DMS 273 (cell line): ENCODE results near the gene GRWD1.
A peak's percentile ranks its signal among the peaks of the same experiment; 100 is the strongest.
"Not testable (repeated sequence)": the region's sequence is repeated elsewhere in the genome, so short reads cannot be mapped to it uniquely, and the experiment has no call there.

Experiments
- DNase-seq: peaks from one replicate; lab custom pipeline; 2025; ENCODE audit not compliant: unreplicated experiment; lab: John Stamatoyannopoulos, UW

The GRWD1 gene

DNA sequence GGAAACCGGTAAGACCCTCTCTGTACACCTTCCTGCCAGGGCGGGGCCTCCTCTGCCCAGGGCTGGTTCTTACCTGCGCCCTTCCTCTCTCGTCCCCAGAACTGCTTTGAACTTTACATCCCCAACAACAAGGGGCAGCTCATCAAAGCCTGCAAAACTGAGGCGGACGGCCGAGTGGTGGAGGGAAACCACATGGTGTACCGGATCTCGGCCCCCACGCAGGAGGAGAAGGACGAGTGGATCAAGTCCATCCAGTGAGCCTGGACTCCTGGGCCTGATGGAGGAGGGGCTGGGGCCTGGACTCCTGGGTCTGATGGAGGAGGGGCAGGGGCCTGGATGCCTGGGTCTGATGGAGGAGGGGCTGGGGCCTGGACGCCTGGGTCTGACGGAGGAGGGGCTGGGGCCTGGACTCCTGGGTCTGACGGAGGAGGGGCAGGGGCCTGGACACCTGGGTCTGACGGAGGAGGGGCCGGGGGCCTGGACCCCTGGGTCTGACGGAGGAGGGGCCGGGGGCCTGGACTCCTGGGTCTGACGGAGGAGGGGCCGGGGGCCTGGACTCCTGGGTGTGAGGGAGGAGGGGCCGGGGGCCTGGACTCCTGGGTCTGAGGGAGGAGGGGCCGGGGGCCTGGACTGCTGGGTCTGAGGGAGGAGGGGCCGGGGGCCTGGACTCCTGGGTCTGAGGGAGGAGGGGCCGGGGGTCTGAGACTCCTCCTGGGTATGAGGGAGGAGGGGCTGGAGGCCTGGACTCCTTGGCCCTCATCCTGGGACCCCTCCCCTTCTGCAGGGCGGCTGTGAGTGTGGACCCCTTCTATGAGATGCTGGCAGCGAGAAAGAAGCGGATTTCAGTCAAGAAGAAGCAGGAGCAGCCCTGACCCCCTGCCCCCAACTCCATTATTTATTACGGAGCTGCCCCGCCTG lies 32.8 kb downstream of the GRWD1 start:
- no peak for DNase-seq

DNA sequence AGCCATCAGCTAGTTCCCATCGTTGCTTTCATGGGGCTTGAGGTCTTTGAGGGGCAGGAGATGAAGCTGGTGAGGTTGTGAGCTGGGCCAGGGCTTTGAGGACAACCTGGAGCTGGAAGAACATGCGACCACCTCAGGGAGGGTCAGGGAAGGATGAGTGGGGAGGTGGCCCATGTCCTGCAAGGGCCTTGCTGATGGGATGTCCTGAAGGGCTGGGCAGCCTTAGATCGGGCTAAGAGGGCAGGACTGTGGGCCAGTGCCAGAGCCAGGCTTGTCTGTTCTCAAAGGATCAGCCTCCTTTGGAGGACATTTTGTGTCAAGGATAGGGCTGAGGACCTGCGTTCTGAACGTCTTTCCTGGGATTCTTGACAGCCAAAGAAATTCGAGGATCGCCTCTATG lies 33.9 kb downstream of the GRWD1 start:
- no peak for DNase-seq

DNA sequence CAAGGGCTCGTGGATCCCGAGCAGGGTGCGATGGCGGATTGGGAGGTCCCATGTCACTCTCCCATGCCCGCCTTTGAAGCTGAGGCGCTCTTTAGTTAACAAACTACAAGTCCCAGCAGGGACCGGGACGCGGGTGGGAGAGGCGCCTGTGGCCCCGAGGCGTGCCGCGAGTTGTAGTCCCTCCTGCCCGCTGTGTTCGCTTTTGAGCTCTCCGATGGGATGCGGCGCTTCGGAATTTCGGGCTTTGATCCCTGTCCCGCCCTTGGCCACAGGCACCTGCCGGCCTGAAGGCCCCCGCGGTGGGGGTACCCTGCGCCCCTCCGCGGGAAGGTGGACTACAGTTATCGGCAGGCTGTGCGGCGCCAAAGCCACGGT lies 34.4 kb downstream of the GRWD1 start:
- no peak for DNase-seq

DNA sequence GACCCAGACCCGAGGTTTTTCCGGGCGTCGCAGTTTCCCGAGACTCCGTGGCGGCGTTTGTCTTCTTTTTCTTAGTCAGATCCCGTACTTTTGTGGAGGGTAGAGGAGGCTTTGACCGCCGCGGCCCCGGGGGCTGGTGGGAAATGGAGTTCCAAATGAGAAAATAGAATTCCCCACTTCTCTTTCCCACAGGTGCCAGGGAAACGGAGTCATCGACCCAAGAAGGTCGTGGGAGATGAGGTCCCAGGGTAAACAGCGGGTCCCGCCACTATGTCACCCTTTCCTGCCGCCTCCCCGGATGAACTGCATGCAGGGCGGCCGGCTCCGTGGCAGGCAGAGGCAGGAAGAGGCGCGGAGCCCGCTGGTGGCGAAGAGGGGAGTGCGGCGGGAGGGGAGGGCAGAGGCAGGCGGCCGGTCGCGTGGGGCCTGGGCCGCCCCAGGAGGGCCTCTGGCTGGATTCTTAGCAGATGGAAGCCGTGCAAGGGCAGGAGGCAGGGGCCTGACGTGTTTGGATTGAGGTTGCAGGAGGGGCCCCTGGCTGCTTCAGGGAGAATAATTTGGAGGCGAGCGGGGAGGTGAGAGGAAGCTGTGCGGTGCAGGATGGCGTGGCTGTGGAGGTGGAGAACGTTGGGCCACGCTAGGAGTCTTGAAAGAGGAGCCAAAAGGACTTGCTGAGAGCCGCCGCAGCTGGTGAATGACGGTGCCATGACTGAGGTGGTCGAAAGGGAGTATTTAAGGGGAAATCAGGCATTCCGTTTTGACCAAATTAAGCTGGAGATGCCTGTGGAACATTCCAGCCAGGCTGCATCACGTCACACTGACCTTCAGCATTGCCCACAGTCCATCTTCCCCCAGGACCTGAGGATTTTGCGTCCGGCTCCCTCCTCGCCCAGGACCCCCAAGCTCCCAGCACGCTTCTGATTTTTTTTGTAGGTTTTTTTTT lies 35.0 kb downstream of the GRWD1 start:
- no peak for DNase-seq

DNA sequence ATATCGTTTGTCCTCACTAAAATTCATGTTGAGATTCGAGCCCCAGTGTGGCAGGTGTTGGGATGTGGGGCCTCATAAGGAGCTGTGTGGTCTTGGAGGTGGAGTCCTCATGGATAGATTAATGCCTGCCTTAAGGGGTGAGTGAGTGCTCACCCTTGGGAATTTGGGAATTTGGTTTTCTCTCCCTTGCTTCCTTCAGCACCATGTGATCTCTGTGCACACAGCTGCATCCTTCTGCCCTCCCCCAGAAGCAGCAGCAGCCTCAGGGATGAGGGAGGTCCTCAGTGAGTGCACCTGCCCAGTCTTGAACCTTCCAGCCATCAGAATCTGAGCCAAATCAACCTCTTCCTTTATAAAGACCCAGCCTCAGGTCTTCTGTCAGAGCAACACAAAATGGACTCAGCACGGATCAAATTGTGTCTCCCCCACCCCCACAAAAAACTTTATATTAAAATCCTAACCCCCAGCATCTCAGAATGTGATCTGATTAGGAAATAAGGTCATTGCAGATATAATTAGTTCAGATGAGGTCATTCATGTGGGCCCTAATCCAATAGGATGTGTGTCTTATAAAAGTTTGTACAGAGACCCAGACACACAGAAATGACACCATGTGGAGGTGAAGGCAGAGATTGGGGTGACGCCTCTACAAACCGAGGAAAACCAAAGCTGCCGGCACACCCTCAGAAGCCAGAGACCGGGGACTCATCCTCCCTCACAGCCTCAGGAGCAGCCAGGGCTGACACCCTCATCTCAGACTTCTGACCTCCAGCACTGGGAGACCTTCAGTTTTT lies 36.3 kb downstream of the GRWD1 start:
- DNase-seq: peak; percentile 47

DNA sequence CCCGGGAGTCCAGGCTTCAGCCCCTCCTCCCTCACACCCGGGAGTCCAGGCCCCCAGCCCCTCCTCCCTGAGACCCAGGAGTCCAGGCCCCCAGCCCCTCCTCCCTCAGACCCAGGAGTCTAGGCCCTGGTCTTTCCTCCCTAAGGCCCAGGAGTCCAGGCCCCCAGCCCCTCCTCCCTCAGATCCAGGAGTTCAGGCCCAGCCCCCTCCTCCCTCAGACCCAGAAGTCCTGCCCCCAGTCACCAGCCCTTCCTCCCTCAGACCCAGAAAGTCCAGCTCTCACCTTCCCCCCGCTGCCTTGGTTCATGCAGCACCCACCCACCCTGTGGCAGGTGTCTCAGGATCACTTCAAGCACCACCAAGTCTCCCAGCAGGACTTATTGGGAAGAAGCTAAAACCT lies 37.5 kb downstream of the GRWD1 start:
- no peak for DNase-seq

DNA sequence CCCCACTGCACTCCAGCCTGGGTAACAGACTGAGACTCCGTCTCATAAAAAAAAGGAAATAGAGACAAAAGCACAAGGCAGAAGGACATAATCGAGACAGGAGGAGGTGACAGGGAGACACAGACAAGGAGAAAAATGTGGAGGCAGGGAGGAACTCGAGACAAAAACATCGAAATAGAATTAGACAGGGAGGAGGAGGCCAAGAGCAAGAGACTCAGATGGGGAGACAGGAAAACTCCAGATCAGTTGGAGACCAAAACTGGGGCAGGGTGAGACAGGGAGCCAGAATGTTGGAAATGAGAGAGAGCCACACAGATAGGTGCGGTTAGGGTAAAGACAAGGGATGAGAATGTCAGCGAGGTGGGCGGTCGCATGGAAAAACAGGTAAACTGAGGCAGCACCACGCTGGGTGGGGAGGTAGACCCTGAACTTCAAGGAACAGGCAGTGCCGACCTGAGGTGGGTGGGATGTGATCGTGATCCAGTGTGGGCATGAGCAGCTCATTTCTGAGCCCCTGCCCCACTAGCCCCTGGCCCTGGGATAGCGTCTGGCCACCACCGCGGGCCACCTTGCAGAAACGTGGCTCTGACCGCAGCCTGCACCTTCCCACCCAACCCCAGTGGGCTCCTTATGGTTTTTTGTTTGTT lies 38.6 kb downstream of the GRWD1 start:
- DNase-seq: no peak

DNA sequence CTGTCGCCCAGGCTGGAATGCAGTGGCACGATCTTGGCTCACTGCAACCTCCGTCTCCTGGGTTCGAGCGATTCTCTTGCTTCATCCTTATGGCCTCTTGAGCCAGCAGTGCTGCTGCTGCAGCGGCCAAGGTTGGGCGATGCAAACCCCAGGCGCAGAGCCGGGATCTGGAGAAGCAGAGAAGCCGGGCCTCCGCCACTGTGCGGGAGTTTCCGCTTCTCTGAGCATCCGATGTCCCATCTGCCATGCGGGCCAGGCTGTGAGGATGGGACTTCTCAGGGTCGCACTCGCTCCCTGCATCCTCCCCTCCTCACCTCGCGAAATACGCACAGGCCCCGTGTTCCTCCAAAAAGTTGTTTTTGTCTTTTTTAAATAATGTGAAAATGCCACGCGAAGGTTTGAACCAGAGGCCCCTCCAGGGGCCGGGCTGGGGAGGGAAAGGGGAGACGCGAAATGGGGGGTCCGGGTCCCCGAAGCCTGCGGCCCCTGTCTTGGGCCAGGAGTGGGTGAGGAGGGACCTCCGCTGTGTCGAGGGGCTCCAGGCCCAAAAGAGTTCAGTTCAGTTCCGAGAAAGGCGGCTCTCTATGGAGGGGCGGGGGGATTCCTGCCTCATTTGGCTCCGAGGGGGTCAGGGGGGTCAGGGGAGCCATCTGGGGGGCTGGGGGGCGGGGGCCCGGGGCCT lies 39.3 kb downstream of the GRWD1 start:
- DNase-seq: peak; percentile 70

DNA sequence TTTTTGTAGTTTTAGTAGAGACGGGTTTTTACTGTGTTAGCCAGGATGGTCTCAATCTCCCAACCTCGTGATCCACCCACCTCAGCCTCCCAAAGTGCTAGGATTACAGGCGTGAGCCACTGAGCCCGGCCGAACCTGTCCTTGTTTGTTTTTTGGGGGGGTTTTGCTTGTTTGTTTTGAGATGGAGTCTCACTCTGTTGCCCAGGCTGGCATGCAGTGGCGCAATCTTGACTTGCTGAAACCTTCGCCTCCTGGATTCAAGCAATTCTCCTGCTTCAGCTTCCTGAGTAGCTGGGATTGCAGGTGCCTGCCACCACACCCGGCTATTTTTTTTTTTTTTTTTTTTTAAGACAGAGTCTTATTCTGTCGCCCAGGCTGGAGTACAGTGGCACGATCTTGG lies 40.9 kb downstream of the GRWD1 start:
- not testable (repeated sequence) for DNase-seq

DNA sequence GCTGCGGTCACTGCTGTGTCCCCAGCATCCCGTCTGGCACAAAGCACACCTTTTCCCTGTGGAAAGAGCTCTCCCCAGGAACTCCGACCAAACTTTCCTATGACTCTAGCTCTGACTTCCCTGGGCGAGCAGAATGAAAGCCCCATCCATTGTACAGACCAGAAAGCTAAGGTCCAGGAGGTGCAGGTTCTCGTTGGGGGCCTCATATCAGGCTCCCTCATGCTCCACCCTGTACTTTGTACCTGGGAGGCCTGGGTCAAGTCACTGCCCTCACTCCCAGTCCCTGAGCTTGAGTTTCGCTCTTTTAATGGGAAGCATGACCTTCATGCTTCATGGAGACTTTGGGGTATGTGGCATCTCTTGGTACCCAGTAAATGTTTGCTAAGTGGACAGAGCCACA lies 41.8 kb downstream of the GRWD1 start:
- DNase-seq: no peak

DNA sequence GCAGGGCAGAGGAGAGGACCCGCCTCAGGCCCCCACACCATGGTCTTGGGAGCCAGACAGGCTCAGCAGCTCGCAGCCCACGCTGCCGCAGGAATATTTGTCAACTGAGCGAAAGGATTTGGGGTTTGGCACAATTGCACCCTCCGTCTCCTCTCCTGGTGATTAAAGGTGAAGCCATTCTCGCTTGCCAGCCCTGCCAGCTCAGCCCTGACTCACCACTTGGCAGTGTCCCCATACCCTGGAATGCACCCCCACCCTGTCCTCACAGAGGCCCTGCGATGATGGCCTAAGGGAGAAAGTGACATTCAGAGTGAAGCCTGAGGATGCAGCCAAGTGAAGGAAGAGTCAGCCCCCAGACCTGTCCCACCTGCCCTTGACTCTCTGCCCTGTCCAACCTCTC lies 42.2 kb downstream of the GRWD1 start:
- DNase-seq: peak; percentile 55

DNA sequence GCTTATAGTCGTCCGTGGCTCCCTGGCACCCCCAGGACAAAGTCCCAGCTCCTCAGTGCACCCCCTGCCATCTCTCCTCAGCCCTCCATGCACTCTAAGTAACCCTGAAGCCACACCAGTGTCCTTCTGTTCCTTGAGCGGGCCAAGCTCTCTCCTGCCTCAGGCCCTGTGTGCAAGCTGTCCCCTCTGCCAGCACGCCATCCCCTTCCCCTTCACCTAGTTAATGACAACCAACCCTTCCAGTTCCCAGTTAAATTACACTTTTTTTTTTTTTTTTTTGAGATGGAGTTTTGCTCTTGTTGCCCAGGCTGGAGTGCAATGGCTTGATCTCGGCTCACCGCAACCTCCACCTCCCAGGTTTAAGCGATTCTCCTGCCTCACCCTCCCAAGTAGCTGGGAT lies 42.7 kb downstream of the GRWD1 start:
- DNase-seq: not testable (repeated sequence)

DNA sequence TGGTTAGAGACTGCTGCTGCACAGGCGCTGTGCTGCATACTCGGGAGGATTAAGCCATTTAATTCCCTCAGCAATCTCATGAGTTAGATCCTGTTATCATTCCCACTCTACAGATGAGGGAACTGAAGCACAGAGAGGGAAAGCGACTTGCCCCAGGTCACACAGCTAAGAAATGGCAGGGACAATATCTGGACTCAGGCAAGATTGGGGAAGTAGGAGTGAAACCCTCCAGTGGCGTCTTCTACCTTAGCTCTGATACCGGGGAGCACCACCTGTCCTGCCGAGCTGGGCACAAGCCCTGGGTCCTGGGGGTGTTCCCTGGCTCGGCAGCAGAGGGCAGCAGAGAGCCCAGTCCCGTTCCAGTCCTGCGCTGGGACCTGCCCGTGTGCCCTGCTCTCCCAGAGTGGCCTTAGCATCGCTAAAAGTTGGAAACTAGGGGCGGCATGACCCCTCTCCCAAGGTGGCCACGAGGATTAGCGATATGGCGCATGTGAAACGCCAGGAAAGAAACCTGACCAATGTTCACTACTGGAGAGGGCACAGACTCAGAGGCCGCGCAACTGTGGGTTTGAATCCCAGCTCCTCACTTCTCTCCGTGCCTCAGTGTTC lies 43.9 kb downstream of the GRWD1 start:
- DNase-seq: peak; percentile 85

DNA sequence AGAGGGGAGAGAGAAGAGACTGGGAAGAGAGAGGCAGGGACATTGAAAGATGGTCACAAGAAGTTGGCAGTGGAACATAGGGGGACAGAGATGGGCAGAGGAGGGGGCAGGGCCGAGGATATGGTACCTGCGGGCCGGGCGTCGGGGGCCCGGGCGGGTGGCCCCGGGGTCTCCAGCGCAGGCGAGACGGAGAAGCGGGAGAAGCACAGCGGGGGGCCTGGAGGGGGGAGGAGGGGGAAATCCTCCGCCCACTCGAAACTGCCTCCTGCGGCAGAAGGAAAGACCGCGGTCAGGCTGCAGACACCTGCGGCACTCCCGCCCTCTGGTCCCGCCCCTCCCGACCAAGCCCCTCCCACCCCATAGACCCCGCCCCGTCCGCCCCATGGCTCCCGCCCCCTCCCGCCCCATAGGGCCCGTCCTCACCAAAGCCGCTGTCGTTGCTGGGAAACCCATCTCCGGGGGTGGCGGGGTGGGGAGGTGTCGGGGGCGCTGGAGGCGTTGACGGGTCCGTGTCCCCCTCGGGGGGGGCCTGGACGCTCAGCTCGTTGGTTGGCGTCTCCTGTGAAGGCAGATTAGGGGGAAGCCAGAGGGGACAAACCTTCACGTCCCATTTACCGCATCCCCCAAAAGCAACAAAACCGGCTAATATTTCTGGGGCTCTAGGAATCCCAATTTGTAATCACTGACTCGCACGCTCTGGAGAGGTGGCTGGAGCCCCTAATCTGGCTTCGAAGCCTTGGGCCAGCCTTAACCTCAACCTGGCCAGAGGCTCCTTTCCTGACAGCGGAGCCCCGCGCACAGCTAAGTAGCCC lies 45.4 kb downstream of the GRWD1 start:
- peak; percentile 69 for DNase-seq

DNA sequence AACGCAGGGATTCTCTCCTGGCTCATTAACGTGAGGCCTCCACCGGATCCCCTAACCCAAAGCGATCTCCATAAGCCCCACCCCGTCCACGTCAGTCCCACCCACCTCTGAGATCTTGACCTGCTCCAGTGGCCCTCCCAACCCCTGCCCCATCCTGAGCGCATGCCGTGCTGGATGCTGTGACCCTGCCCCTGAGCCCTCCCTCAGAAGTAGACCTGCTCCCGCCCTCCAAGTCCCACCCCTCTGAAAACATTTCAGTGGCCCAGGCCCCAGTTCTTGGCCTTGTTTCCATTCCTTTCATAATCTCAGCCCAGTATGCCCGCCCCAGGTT lies 46.0 kb downstream of the GRWD1 start:
- DNase-seq: no peak

DNA sequence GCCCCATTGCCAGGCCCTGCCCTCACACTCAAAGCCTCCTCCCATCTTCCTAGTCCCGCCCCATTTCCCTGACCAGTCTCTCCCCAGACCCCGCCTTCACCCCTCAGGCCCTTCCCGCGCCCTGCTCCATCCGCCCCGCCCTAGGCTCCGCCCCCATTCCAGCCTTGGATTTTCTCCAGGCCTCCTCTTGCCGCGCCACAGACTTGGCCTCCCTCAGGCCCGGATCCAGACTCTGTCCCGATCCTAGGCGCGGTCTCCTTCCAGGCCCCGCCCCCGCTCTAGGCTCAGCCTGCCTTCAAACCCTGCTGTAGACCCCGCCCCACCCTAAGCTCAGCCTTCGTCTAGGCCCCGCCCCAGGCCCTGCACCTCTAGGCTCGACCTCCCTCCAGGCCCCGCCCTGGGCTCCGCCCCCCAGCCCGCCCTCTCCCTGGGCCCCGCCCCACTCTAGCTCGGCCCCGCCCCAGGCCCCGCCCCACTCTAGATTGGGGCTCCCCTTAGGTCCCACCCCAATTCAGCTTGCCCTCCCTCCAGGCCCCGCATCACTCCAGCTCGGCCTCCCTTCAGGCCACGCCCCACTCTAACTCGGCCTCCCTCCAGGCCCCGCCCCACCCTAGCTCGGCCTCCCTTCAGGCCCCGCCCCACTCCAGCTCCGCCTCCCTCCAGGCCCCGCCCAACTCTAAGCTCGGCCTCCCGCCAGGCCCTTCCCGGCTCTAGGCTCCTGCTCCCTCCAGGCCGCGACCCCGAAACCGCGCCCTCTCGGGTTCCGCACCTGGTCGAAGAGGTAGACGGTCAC lies 47.3 kb downstream of the GRWD1 start:
- peak; percentile 96 for DNase-seq

DNA sequence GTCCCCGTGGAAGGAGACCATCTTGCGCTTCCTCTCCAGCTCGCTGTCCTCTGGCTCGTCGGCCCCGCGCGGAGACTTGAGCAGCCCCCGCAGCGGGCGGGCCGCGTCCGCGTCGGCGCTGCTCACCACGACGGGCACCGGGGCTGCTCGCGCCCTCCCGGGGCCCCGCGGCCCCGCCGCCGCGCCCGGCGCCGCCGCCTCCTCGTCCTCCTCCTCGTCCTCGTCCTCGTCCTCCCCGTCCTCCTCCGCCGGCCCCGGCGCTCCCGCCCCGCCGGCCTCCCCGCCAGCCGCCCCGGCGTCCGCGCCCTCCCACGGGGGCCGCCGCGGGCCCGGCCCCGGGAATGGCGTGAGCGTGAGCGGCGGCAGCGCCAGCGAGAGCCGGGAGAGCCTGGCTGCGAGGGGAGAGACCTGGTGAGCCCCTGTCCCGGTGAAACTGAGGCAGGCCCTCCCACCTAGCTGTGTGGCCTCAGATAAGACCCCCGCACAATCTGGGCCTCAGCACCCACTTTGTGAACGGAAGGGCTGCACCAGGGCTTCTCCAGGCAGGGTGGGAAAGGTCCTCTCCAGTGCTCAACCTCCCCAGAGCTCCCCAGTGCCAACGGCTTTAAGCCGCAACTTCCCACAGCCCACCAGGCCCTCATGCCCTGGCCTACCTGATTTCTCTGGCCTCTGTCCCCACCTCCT lies 48.1 kb downstream of the GRWD1 start:
- no peak for DNase-seq

DNA sequence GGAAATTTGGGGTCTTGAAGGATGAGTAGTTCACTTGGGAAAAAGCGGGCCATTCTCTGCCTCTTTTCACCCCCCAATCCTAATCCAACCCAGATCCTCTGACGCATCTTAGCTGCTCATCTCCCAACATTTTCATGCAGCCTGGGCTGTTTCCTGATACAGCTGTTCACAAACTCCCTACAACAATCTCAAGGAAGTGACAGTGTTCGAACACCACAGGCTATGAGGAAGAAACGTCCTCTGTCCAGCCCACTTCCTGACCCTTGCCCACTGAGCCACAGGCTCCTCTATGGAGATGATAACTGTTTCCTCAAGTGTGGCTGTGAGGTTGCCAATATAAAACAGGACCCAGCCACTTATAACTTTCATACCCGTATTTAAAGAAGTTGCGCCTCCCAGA lies 49.6 kb downstream of the GRWD1 start:
- DNase-seq: no peak
